OCI-LY7 (cell line): ENCODE measurements around the gene ATP9A.

Experiments used
- CTCF ChIP-seq: fragments of 200-600 bp; sonication (generic); conservative IDR thresholded peaks from 2 replicates; pipeline ENCODE4 v1.5.1; 2014; ENCODE audit warnings: mild to moderate bottlenecking, antibody characterized with exemption, low read length, moderate library complexity, mixed read lengths
- EZH2phosphoT487 ChIP-seq: fragments of 200-600 bp; sonication (generic); IDR thresholded peaks from 2 replicates; pipeline ENCODE4 v1.6.1; 2018; ENCODE audit warnings: low read depth, borderline replicate concordance, mild to moderate bottlenecking, mixed run types, antibody characterized with exemption, low read length, moderate library complexity, mixed read lengths

GRCh38 chr20:51584737-51585136, 183.5 kb downstream of the ATP9A start:
- no peak for TF ChIP-seq CTCF
- TF ChIP-seq EZH2phosphoT487: no peak
